HepG2 (cell line): ENCODE results near the gene ZNF22. TPM values are rescaled to one million over a fixed set of nuclear protein-coding genes. Genes with fewer than 3 reads are reported as not detected.

Source experiments
- HIVEP1 ChIP-seq: sonication (generic); formaldehyde crosslinking; IDR thresholded peaks from 2 replicates; pipeline ENCODE4 v1.4.0; 2020; ENCODE audit warnings: mild to moderate bottlenecking, missing genetic modification reagents
- HMGA1 ChIP-seq: sonication (generic); formaldehyde crosslinking; conservative IDR thresholded peaks from 2 replicates; pipeline ENCODE4 v1.4.0; 2020; ENCODE audit warnings: missing genetic modification reagents
- KMT2A ChIP-seq: sonication (generic); formaldehyde crosslinking; IDR thresholded peaks from 2 replicates; pipeline ENCODE4 v1.4.0; 2020; ENCODE audit warnings: missing genetic modification reagents
- PLRG1 ChIP-seq: fragments of 450-650 bp; conservative IDR thresholded peaks from 2 replicates; pipeline ENCODE4 v1.6.1; 2016
- ZNF33B ChIP-seq: sonication (generic); formaldehyde crosslinking; IDR thresholded peaks from 2 replicates; pipeline ENCODE4 v1.5.1; 2020; ENCODE audit warnings: mild to moderate bottlenecking, missing genetic modification reagents
- ZNF543 ChIP-seq: sonication (generic); formaldehyde crosslinking; IDR thresholded peaks from 2 replicates; pipeline ENCODE4 v1.4.0; 2020; ENCODE audit warnings: mild to moderate bottlenecking, missing genetic modification reagents
- polyA plus RNA-seq, 8 experiments: library from polyadenylated mRNA; depleted of rRNA in 3 of 8; stranded (reverse) in 7 of 8; unstranded in 1 of 8; fragments of >200 nt; fragmentation: Illumina TruSeq in 4 of 8; extraction: Trizol in 4 of 8; gene quantifications; 2 replicates each; pipeline versions ENCODE4 v1.2.1 to v1.2.3, GENCODE V29; 2011 to 2016; ENCODE audit warnings: low read depth in 4 of 8, missing spikeins in 1 of 8, mixed read lengths in 1 of 8; ENCODE audit not compliant: insufficient read depth in 1 of 8
- total RNA-seq, 5 experiments: library from RNA; depleted of rRNA; stranded (reverse); fragments of >200 nt; fragmentation: Illumina TruSeq; extraction: Trizol; gene quantifications; 2 replicates each; pipeline ENCODE4 v1.2.3, GENCODE V29; 2016; ENCODE audit warnings: low read depth in 1 of 5
- TF ChIP-seq, protein P1 (sequence below): sonication (generic); formaldehyde crosslinking; conservative IDR thresholded peaks from 2 replicates; pipeline ENCODE4 v1.4.0; 2020; ENCODE audit warnings: mild to moderate bottlenecking, missing genetic modification reagents, moderate library complexity
- TF ChIP-seq, protein P2 (sequence below): sonication (generic); formaldehyde crosslinking; IDR thresholded peaks from 2 replicates; pipeline ENCODE4 v1.5.0; 2020; ENCODE audit warnings: mild to moderate bottlenecking, missing genetic modification reagents
- TF ChIP-seq, protein P3 (sequence below): sonication (generic); formaldehyde crosslinking; IDR thresholded peaks from 2 replicates; pipeline ENCODE4 v1.4.0; 2020; ENCODE audit warnings: missing genetic modification reagents
- TF ChIP-seq, protein P4 (sequence below): sonication (generic); formaldehyde crosslinking; IDR thresholded peaks from 2 replicates; pipeline ENCODE4 v1.5.0; 2020; ENCODE audit warnings: missing genetic modification reagents, mild to moderate bottlenecking, borderline replicate concordance

ZNF22 gene
- total and polyA plus RNA-seq, 2 of the 13 experiments (the other 11 are each of a cell fraction or from before 2014, with no cell fraction given), result 0.40 to 1.3 TPM

GRCh38 chr10:44966129-44966815, 34.5 kb upstream of the ZNF22 start (continued):
- TF ChIP-seq, protein P1, sequence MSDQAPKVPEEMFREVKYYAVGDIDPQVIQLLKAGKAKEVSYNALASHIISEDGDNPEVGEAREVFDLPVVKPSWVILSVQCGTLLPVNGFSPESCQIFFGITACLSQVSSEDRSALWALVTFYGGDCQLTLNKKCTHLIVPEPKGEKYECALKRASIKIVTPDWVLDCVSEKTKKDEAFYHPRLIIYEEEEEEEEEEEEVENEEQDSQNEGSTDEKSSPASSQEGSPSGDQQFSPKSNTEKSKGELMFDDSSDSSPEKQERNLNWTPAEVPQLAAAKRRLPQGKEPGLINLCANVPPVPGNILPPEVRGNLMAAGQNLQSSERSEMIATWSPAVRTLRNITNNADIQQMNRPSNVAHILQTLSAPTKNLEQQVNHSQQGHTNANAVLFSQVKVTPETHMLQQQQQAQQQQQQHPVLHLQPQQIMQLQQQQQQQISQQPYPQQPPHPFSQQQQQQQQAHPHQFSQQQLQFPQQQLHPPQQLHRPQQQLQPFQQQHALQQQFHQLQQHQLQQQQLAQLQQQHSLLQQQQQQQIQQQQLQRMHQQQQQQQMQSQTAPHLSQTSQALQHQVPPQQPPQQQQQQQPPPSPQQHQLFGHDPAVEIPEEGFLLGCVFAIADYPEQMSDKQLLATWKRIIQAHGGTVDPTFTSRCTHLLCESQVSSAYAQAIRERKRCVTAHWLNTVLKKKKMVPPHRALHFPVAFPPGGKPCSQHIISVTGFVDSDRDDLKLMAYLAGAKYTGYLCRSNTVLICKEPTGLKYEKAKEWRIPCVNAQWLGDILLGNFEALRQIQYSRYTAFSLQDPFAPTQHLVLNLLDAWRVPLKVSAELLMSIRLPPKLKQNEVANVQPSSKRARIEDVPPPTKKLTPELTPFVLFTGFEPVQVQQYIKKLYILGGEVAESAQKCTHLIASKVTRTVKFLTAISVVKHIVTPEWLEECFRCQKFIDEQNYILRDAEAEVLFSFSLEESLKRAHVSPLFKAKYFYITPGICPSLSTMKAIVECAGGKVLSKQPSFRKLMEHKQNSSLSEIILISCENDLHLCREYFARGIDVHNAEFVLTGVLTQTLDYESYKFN (CRISPR knock-in tag), result peak; percentile 66
- TF ChIP-seq, protein P2, sequence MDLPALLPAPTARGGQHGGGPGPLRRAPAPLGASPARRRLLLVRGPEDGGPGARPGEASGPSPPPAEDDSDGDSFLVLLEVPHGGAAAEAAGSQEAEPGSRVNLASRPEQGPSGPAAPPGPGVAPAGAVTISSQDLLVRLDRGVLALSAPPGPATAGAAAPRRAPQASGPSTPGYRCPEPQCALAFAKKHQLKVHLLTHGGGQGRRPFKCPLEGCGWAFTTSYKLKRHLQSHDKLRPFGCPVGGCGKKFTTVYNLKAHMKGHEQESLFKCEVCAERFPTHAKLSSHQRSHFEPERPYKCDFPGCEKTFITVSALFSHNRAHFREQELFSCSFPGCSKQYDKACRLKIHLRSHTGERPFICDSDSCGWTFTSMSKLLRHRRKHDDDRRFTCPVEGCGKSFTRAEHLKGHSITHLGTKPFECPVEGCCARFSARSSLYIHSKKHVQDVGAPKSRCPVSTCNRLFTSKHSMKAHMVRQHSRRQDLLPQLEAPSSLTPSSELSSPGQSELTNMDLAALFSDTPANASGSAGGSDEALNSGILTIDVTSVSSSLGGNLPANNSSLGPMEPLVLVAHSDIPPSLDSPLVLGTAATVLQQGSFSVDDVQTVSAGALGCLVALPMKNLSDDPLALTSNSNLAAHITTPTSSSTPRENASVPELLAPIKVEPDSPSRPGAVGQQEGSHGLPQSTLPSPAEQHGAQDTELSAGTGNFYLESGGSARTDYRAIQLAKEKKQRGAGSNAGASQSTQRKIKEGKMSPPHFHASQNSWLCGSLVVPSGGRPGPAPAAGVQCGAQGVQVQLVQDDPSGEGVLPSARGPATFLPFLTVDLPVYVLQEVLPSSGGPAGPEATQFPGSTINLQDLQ, result no peak
- TF ChIP-seq PLRG1 (no peak), ZNF33B (CRISPR knock-in tag) (no peak), HMGA1 (no peak), HIVEP1 (CRISPR knock-in tag) (no peak), KMT2A (CRISPR knock-in tag) (no peak), ZNF543 (CRISPR knock-in tag) (no peak)
- TF ChIP-seq, protein P3, sequence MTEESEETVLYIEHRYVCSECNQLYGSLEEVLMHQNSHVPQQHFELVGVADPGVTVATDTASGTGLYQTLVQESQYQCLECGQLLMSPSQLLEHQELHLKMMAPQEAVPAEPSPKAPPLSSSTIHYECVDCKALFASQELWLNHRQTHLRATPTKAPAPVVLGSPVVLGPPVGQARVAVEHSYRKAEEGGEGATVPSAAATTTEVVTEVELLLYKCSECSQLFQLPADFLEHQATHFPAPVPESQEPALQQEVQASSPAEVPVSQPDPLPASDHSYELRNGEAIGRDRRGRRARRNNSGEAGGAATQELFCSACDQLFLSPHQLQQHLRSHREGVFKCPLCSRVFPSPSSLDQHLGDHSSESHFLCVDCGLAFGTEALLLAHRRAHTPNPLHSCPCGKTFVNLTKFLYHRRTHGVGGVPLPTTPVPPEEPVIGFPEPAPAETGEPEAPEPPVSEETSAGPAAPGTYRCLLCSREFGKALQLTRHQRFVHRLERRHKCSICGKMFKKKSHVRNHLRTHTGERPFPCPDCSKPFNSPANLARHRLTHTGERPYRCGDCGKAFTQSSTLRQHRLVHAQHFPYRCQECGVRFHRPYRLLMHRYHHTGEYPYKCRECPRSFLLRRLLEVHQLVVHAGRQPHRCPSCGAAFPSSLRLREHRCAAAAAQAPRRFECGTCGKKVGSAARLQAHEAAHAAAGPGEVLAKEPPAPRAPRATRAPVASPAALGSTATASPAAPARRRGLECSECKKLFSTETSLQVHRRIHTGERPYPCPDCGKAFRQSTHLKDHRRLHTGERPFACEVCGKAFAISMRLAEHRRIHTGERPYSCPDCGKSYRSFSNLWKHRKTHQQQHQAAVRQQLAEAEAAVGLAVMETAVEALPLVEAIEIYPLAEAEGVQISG (CRISPR knock-in tag), result no peak
- TF ChIP-seq, protein P4, sequence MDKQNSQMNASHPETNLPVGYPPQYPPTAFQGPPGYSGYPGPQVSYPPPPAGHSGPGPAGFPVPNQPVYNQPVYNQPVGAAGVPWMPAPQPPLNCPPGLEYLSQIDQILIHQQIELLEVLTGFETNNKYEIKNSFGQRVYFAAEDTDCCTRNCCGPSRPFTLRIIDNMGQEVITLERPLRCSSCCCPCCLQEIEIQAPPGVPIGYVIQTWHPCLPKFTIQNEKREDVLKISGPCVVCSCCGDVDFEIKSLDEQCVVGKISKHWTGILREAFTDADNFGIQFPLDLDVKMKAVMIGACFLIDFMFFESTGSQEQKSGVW (CRISPR knock-in tag), result no peak
